Activated CD4-positive, alpha-beta T cell treated with anti-CD3 and anti-CD28 coated beads, Interleukin-2, amount 50 U/mL, for 1 hour (primary cell): ENCODE data around the gene RSPH9.
"Not testable (repeated sequence)": the region's sequence is repeated elsewhere in the genome, so short reads cannot be mapped to it uniquely, and the experiment has no call there.

ENCODE experiments used
- DNase-seq: peaks from one replicate; pipeline ENCODE4 v3.0.0-alpha.2; 2020

The RSPH9 gene

GRCh38 chr6:43689421-43689820 lies 44.6 kb downstream of the RSPH9 start:
- no peak for DNase-seq

GRCh38 chr6:43695215-43695966 lies 50.6 kb downstream of the RSPH9 start:
- no peak for DNase-seq

- DNase-seq = no peak
These were observed 51.1 kb downstream of the RSPH9 start for GRCh38 chr6:43695967-43696291.

GRCh38 chr6:43697421-43697820 lies 52.6 kb downstream of the RSPH9 start:
- no peak for DNase-seq

GRCh38 chr6:43698584-43699349 lies 53.9 kb downstream of the RSPH9 start:
- DNase-seq = no peak

GRCh38 chr6:43699564-43700186 lies 54.8 kb downstream of the RSPH9 start:
- no peak for DNase-seq

- not testable (repeated sequence) for DNase-seq
These were observed 56.2 kb downstream of the RSPH9 start for GRCh38 chr6:43700939-43701560.

DNA sequence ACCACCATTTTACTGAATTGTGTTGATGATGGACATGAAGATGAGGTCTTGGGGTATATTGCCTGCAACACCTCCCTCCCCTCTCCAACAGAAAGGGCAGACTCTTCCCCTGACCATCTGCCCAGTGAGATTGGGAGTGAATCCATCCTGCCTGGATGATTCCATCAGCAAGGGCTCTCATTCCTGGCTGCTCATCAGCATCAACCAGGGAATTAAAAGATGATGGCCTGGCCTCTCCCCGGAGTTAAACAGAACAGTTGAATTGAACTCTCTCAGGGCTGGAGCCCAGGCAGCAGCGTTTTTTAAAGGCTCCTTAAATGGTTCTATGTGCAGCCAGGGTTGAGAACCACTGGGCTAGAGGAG lies 57.3 kb downstream of the RSPH9 start:
- DNase-seq = no peak

- DNase-seq = no peak
These were observed 58.0 kb downstream of the RSPH9 start for GRCh38 chr6:43702534-43703440.

DNA sequence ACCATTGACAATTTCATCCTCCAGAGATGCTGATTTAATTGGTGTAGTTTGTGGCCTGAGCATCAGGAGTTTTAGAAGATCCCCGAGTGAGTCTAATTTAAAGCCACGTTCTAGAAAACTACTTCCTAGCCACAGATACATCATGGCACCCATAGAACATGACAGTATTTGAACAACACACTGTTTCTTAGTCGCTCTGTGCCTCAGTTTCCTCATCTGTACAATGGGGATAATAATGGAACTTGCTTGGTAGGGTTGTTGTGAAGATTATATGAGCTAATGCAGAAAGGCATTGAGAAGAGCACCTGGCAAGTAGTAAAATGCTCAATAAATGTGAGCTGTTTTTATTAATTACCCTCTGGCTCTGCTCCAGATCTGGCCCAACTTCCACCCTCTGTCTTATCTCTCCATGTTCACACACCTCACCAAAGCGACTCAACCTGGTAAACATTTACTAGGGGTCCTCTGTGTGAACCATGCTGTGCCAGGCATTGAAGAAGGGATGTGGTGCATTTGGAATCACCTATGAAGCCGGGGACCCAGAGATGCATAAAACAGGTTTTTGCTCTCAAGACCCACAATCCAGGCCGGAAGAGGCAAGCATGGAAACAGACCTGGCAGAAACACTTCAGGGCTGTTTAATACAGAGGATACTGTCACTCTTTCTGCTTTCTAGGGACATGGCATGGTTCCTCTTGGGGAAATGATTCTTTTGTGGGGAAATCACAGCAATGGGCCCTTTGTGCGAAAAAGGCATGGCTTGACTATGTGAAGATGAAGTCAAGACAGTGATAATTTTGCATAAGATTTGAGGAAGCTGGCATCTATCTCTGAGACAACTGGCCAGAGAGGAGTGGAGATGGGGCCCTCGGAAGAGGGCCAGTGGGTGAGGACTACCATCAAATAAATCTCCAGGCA lies 58.9 kb downstream of the RSPH9 start:
- DNase-seq = no peak

DNA sequence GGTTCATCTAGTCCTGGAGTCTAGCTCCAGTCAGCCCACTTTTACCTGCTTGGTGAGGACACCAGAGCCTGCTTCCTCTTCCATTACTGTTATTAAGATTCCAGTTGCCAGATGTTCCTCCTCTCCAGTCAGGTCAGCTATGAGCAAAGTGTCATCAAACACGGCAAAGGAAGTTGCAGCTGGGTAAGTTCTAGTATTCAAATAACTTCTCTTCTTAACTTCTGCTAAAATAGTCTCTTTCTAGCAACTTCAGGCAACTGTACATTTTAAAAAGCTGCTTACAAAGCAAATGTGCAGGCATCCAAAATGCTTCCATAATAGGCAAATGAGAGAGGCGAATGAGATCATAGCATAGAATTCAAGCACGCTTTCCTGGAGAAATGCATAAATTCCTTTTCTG lies 61.2 kb downstream of the RSPH9 start:
- DNase-seq = no peak

DNA sequence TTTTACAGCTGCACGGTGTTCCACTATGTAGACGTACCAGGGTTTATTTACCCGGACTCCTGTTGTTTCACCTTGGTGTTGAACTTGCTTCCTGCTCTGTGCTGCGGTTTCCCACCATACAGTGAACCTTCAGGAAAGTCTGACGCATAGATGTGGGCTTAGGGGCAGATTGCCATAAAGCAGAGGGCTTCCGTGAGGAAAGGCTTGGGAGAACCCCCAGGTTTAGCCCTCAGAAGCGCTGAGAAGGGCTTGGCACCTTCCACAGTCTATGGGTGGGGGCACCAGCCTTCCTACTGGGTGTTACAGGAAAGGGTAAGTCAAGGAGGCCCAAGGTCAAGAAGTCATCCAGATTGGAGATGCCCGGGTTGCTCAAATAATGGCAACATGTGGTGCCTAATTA lies 62.0 kb downstream of the RSPH9 start:
- no peak for DNase-seq

- no peak for DNase-seq
These were observed 62.4 kb downstream of the RSPH9 start for GRCh38 chr6:43707269-43707668.

DNA sequence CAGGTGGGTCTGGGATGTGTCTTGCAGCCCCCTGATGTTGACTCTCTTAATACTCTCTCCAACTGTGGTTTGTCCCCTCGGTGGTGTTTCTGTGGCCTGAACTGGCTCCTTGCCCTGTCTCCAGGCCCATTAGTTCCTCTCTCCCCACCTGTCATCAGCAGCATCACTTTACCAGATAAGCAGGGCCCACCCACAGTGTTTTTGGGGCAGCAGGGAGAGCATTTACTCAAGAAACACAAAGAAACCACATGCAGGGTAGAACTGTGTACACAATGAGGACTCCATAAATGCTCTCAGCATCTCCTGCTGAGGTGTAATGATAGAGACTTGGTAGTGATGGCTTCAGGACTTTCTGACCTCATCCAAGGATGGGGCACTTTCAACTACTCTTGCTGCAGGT lies 62.9 kb downstream of the RSPH9 start:
- DNase-seq = no peak

DNA sequence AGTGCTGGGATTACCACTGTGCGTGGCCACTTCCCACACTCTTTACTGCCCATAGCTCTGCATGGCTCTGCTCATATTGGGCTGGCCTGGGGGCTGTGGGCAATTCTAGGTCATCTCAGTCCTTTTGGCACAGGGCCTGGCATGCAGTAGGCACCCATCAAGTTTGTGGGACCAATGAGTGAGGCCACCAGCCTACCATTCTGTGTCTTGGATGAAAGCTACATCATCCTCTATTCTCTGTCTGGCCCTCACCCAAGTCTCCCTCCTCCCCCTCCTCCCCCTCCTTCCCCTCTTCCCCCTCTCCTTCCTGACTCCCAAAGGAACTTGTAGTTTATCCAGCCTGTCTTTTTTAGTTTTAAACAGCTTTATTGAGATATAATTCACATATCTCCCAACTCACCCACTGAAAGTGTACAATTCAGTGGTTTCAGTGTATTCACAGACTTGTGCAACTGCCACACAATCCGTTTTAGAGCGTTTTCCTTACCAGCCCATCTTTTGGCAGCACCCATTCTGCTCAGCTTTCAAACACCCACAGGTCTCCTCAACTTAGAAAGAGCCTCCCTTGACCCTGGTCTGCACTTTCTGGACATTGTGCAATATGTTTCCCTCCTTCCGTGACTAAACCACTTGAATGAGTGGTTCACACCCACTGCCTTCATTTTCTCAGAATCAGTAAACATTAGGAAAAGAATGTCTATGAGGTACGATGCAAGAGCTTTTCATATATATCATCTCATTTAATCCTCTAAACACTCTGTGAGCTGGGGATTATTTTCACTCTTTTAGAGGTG lies 64.2 kb downstream of the RSPH9 start:
- DNase-seq = no peak

GRCh38 chr6:43709654-43710303 lies 64.9 kb downstream of the RSPH9 start:
- no peak for DNase-seq

GRCh38 chr6:43710576-43710975 lies 65.7 kb downstream of the RSPH9 start:
- no peak for DNase-seq

DNA sequence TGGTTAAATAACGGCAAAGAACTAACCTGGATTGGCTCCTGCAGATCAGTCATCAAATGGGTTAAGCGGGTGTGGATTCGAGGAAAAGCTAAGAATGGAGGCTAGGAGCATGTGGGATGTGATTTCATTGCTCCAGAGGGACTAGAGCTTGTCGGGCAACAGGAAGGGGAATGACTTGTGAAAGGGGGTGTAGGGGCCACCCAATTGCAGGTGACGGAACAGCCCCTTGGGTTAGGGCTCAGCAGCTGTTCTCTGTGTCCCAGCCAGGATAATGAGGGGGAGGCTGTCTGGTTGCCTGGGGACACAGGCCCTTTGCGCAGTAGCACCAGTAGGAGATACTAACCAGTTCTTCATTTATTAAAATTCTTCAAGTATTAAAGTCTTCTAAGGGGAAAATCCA lies 67.7 kb downstream of the RSPH9 start:
- no peak for DNase-seq

- no peak for DNase-seq
These were observed 68.9 kb downstream of the RSPH9 start for GRCh38 chr6:43713643-43714310.
